ENCODE results near the gene CLSTN2. TPM values are rescaled to one million over a fixed set of nuclear protein-coding genes. Genes with fewer than 3 reads are reported as not detected.

The CLSTN2 gene
- total RNA-seq, 1 experiment from 2014 or later: 0.68 TPM

DNA sequence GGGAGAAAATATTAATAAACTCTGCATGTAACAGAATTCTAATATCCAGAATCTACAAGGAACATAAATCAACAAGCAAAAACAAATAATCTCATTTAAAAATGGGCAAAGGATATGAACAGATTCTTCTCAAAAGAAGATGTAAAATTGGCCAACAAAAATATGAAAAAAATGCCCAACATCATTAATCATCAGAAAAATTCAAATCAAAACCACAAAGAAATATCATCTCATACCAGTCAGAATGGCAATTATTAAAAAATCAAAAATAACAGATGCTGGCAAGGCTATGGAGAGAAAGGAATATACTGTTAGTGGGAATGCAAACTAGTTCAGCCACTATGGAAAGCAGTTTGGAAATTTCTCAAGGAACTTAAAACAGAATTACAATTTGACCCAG is 592.2 kb downstream of the CLSTN2 start:
- H3T11ph ChIP-seq (ENCODE audit: low read length): no peak overlapping the region
- TF ChIP-seq, protein P1, sequence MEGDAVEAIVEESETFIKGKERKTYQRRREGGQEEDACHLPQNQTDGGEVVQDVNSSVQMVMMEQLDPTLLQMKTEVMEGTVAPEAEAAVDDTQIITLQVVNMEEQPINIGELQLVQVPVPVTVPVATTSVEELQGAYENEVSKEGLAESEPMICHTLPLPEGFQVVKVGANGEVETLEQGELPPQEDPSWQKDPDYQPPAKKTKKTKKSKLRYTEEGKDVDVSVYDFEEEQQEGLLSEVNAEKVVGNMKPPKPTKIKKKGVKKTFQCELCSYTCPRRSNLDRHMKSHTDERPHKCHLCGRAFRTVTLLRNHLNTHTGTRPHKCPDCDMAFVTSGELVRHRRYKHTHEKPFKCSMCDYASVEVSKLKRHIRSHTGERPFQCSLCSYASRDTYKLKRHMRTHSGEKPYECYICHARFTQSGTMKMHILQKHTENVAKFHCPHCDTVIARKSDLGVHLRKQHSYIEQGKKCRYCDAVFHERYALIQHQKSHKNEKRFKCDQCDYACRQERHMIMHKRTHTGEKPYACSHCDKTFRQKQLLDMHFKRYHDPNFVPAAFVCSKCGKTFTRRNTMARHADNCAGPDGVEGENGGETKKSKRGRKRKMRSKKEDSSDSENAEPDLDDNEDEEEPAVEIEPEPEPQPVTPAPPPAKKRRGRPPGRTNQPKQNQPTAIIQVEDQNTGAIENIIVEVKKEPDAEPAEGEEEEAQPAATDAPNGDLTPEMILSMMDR (conservative IDR thresholded peaks at IDR 0.05): no peak
- no peak for DNase-seq
- Mint-ChIP-seq H3K9me3 (peaks cover 3% of the 10 kb centered on the region in 2 experiments; a peak in 4 of 5 replicates), H3K4me1 (peaks cover 7 to 8% of the 10 kb centered on the region in 2 experiments), H3K27me3 (ENCODE audit: low read depth) (peaks cover 1% of the 10 kb centered on the region; the same call in 1 of the 2 replicates), H3K27ac (no peak overlapping the region), H3K4me3 (no peak overlapping the region), H3K36me3 (ENCODE audit: insufficient read depth in 1 of 3, low read depth in 3 of 3) (peaks cover 0 to 4% (median 0%) of the 10 kb centered on the region in 3 experiments; a peak in 2 of 7 replicates)
- no peaks in the 10 kb centered on the region for H3K9me3 ChIP-seq (ENCODE audit: control insufficient read depth, low read depth, low read length)
- no peaks in the 10 kb centered on the region for H3K79me1 ChIP-seq (ENCODE audit: insufficient read depth, low read depth, low read length, poor library complexity, severe bottlenecking)
- H2BK15ac ChIP-seq (ENCODE audit: low read depth, low read length): no peak overlapping the region
- H2BK5ac ChIP-seq (ENCODE audit: insufficient read length, low read length): no peak overlapping the region
- H3K18ac ChIP-seq (ENCODE audit: insufficient read length, low read depth, low read length): no peak overlapping the region
- no peak overlapping the region for H2AFZ ChIP-seq (ENCODE audit: low read length)
- H4K5ac ChIP-seq (ENCODE audit: insufficient read length, low read depth, low read length): no peak overlapping the region
- H3K23ac ChIP-seq (ENCODE audit: insufficient read length, low read depth, low read length): no peak overlapping the region
- H3K4me2 ChIP-seq (ENCODE audit: insufficient read depth, insufficient read length, low read length): no peak overlapping the region
- H2AK5ac ChIP-seq (ENCODE audit: insufficient read length, low read length): no peak overlapping the region
- H3K27ac ChIP-seq (ENCODE audit: insufficient read length, low read depth, low read length): no peak overlapping the region
- H3K14ac ChIP-seq (ENCODE audit: insufficient read depth, low read length): no peak overlapping the region
- no peak overlapping the region for H4K91ac ChIP-seq (ENCODE audit: insufficient read length, low read depth, low read length)
- H3K79me2 ChIP-seq (ENCODE audit: insufficient read depth, low read length): no peaks in the 10 kb centered on the region
- no peaks in the 10 kb centered on the region for H3K23me2 ChIP-seq (ENCODE audit: insufficient read length, low read depth, low read length, poor library complexity, severe bottlenecking)
- H2BK12ac ChIP-seq (ENCODE audit: insufficient read length, low read depth, low read length): no peak overlapping the region
- no peaks in the 10 kb centered on the region for H3K27me3 ChIP-seq (ENCODE audit: insufficient read depth, low read length)
- no peak overlapping the region for H3K56ac ChIP-seq (ENCODE audit: insufficient read length, low read depth, low read length)
- no peaks in the 10 kb centered on the region for H3K4me1 ChIP-seq (ENCODE audit: insufficient read depth, low read length)
- no peaks in the 10 kb centered on the region for H4K20me1 ChIP-seq (ENCODE audit: control insufficient read depth, insufficient read depth, insufficient read length)
- no peak overlapping the region for H3K4ac ChIP-seq (ENCODE audit: low read depth, low read length)
- H2BK20ac ChIP-seq (ENCODE audit: low read depth, low read length, poor library complexity, severe bottlenecking): no peak overlapping the region
- no peak overlapping the region for H3K9ac ChIP-seq (ENCODE audit: extremely low read depth, insufficient read length, low read length)
- no peak overlapping the region for H4K8ac ChIP-seq (replicated peaks; ENCODE audit: insufficient read length, low read depth, low read length)
- H2BK120ac ChIP-seq (ENCODE audit: low read depth, low read length, poor library complexity, severe bottlenecking): no peak overlapping the region

Data from H9 (cell line).